Adrenal gland (tissue), 12 donors: ENCODE measurements around the gene CUX1. TPM values are rescaled to one million over a fixed set of nuclear protein-coding genes. Genes with fewer than 3 reads are reported as not detected.
"Not testable (repeated sequence)": the region's sequence is repeated elsewhere in the genome, so short reads cannot be mapped to it uniquely, and the experiment has no call there.

Experiments used
- DNase-seq, 7 donors: peaks; one replicate each; pipeline ENCODE4 v3.0.0-alpha.2; 2019 to 2020
- H3K27ac ChIP-seq, 5 donors: fragments of 200-600 bp; sonication (generic) in 4 of 5; 1 replicate in 3 of 5; 2 replicates in 2 of 5; pipeline versions ENCODE4 v1.5.1 to v1.8.0; 2016 to 2020; ENCODE audit warnings: mild to moderate bottlenecking in 1 of 5
- H3K27me3 ChIP-seq: fragments of 200-600 bp; 2 replicates; pipeline ENCODE4 v1.8.0; 2021
- H3K36me3 ChIP-seq, 2 donors: fragments of 200-600 bp; replicated peaks in 1 of 2; 1 replicate in 1 of 2; 2 replicates in 1 of 2; pipeline versions ENCODE4 v1.5.1 to v1.8.0; 2018 to 2022
- H3K4me1 ChIP-seq, 2 donors: fragments of 200-600 bp; replicated peaks in 1 of 2; 1 replicate in 1 of 2; 2 replicates in 1 of 2; pipeline versions ENCODE4 v1.5.1 to v1.8.0; 2018 to 2021
- H3K4me3 ChIP-seq, 4 donors: fragments of 200-600 bp; sonication (generic) in 3 of 4; one replicate each; pipeline ENCODE4 v1.5.1; 2016 to 2018
- H3K9me3 ChIP-seq, 3 donors: fragments of 200-600 bp; sonication (generic) in 1 of 3; replicated peaks in 1 of 3; 1 replicate in 2 of 3; 2 replicates in 1 of 3; pipeline versions ENCODE4 v1.5.1 to v1.8.0; 2016 to 2021
- POLR2A ChIP-seq, 2 donors: fragments of 450-650 bp; IDR thresholded peaks; one replicate each; pipeline ENCODE4 v1.6.1; 2017; ENCODE audit warnings: antibody characterized with exemption in 2 of 2, mild to moderate bottlenecking in 2 of 2, moderate library complexity in 1 of 2
- WGBS, 4 donors: extraction: QIAGEN DNeasy Blood & Tissue Kit in 2 of 4; methylation state at CpG; one replicate each; pipeline versions ENCODE4 v1.1.5 to v1.1.7; 2013 to 2017; 5-methylcytosine and 5-hydroxymethylcytosine counted together
- intact Hi-C, 2 donors: fragments of 100-400 bp; cut with DNase I; formaldehyde crosslinking; loops; one replicate each; pipeline versions ENCODE4 v1.14.1 to v1.15.0; 2022 to 2023
- polyA plus RNA-seq, 3 donors: library from polyadenylated mRNA; stranded (reverse); fragments of 200-250 nt in 2 of 3; fragments of 350-450 nt in 1 of 3; fragmentation: Illumina TruSeq in 1 of 3; extraction: RNeasy Lipid Tissue Mini Kit (QIAGEN cat#74804) in 1 of 3; gene quantifications; one replicate each; pipeline ENCODE4 v1.2.3, GENCODE V29; 2013 to 2014
- total RNA-seq, 9 donors: library from RNA; depleted of rRNA in 4 of 9; stranded (reverse); fragments of >200 nt in 4 of 9; fragments of 120-200 nt in 1 of 9; fragmentation: NEBNext Ultra II Directional in 1 of 9; extraction: Animal tissue kit (Norgen Biotek cat#: 25700) in 1 of 9; gene quantifications; one replicate each; pipeline versions ENCODE4 v1.1.0 to v1.2.4, GENCODE V29; 2013 to 2023
- TF ChIP-seq, protein P1 (sequence below), 6 experiments: fragments of 450-650 bp in 4 of 6; fragments of 200-600 bp in 2 of 6; sonication (generic) in 1 of 6; IDR thresholded peaks; 1 replicate in 5 of 6; 2 replicates in 1 of 6; pipeline versions ENCODE4 v1.5.1 to v1.8.0; 2016 to 2021; ENCODE audit warnings: antibody characterized with exemption in 6 of 6, mild to moderate bottlenecking in 2 of 6, moderate library complexity in 1 of 6
- donor health status: healthy with polysubstance abuse.
- donor health status: Bipolar disorder and iron deficiency.
- donor health status: DM: yes; HTN: yes; CAD: no.
- donor health status: DM: no; HTN: no; CAD: no.
- donor health status: DM: no; HTN: no; CAD: no.
- donor health status: DM: yes; HTN: yes; CAD: no.

Gene CUX1
- total and polyA plus RNA-seq, 12 donors, result 17.2 to 72.6 (median 58.3) TPM

GRCh38 chr7:101882595-101883564 is 65.5 kb downstream of the CUX1 start:
- Histone ChIP-seq H3K4me3 (no peak overlapping the region), H3K27me3 (no peaks in the 10 kb centered on the region), H3K36me3 (no peaks in the 10 kb centered on the region), H3K9me3 (no peaks in the 10 kb centered on the region), H3K27ac (peak overlapping the region in 4 of 5 donors; percentile 52 to 84 (median 68)), H3K4me1 (peaks cover 8 to 29% of the 10 kb centered on the region in 2 donors)
- intact Hi-C loops, result no loop called here
- WGBS, 4 donors, result 25 to 34% (median 27%) methylated on average over 11 to 18 of the region's 18 CpGs
- DNase-seq, result peak; percentile 86 to 97 (median 95)
- TF ChIP-seq POLR2A (IDR thresholded peaks at IDR 0.05), result peak in 1 of 2 donors; percentile 26
- TF ChIP-seq, protein P1, sequence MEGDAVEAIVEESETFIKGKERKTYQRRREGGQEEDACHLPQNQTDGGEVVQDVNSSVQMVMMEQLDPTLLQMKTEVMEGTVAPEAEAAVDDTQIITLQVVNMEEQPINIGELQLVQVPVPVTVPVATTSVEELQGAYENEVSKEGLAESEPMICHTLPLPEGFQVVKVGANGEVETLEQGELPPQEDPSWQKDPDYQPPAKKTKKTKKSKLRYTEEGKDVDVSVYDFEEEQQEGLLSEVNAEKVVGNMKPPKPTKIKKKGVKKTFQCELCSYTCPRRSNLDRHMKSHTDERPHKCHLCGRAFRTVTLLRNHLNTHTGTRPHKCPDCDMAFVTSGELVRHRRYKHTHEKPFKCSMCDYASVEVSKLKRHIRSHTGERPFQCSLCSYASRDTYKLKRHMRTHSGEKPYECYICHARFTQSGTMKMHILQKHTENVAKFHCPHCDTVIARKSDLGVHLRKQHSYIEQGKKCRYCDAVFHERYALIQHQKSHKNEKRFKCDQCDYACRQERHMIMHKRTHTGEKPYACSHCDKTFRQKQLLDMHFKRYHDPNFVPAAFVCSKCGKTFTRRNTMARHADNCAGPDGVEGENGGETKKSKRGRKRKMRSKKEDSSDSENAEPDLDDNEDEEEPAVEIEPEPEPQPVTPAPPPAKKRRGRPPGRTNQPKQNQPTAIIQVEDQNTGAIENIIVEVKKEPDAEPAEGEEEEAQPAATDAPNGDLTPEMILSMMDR (IDR thresholded peaks at IDR 0.05), result peak in 1 of 6 experiments; percentile 9

DNA sequence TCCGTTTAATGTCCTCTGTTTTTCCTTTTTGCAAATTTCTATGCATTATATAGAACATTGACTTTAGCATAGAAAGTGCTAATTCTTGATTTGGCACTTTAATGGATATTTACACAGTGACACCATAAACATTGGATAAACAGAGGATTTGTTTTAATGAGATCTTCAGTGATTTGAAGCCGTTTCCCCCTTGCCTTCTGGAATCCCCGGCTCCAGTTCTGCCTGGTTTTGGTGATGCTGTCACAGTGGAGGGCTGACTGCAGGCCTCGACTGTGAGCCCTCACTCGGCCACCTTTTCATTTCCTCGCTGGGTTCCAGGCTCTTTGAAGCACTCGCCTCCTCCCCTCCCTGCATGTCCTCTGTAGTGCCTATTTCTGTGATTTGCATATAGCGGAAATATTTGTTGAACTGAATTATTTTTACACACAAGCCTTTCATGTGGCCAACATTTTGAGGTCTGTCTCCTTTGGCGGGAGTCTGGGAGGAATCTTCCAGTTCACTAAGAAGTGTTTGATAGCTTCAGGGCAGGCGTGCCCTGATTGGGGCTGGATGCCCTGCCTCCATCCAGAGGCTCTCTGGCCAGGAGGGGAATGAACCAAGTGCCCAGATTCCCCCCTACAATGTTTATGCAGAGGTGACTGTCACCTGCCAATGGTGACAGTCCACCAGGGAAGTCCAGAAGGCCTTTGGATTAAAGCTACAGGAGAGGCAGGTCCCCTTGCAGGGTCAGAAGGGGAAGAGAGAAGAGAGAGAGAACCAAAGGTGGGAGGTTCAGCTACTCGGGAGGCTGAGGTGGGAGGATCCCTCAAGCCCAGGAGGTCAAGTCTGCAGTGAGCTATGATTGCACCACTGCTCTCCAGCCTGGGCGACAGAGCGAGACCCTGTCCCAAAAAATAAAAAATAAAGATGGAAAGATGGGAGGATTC is 67.5 kb downstream of the CUX1 start:
- no peaks in the 10 kb centered on the region for H3K36me3 ChIP-seq
- H3K27ac ChIP-seq, result no peak overlapping the region
- no peaks in the 10 kb centered on the region for H3K9me3 ChIP-seq
- no peaks in the 10 kb centered on the region for H3K27me3 ChIP-seq
- H3K4me3 ChIP-seq, result no peak overlapping the region
- TF ChIP-seq, protein P1 (IDR thresholded peaks at IDR 0.05), result no peak
- no peak for TF ChIP-seq POLR2A (IDR thresholded peaks at IDR 0.05)
- peaks cover 8 to 29% of the 10 kb centered on the region in 2 donors for H3K4me1 ChIP-seq
- 88 to 92% (median 90%) methylated on average over 12 to 13 of the region's 13 CpGs for WGBS, 4 donors
- intact Hi-C loops, result no loop called here
- DNase-seq, result no peak

DNA sequence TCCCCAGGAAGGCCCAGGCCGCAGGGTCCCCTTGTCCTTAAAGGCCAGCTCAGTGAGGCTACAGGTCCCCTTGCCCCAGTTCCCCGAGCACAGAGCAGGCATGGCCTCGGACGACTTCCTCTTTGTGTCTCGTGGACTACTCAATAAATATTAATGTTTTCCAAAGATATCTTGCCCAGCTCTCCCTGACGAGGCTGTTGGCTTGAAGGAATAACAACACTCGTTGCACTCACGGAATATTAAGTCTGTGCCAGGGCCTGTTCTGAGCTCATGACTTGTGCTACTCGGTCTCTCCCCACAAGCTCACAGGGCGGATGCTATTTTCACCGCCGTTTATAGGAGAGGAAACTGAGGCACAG is 68.2 kb downstream of the CUX1 start:
- H3K9me3 ChIP-seq, result no peaks in the 10 kb centered on the region
- no peak overlapping the region for H3K27ac ChIP-seq
- DNase-seq, result no peak
- TF ChIP-seq, protein P1 (IDR thresholded peaks at IDR 0.05), result no peak
- no peak for TF ChIP-seq POLR2A (IDR thresholded peaks at IDR 0.05)
- intact Hi-C loops, result no loop called here
- peaks cover 8 to 25% of the 10 kb centered on the region in 2 donors for H3K4me1 ChIP-seq
- no peaks in the 10 kb centered on the region for H3K36me3 ChIP-seq
- no peaks in the 10 kb centered on the region for H3K27me3 ChIP-seq
- H3K4me3 ChIP-seq, result no peak overlapping the region
- 75 to 84% (median 77%) methylated on average over 11 to 12 of the region's 12 CpGs for WGBS, 4 donors

DNA sequence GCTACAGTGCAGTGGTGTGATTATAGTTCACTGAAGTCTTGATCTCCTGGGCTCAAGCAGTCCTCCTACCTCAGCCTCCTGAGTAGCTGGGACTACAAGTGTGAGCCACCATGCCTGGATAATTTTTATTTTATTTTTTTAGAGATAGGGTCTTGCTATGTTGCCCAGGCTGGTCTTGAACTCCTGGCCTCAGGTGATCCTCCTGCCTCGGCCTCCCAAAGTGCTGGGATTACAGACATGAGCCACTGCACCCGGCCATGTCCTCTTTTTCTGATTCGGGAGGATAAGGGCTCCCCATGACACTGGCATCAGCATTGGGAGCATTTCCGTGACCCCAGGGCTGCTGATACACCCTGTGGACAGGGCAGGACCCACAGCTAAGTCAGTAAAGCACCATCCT is 69.9 kb downstream of the CUX1 start:
- H3K9me3 ChIP-seq, H3K4me3 ChIP-seq, H3K36me3 ChIP-seq, DNase-seq, intact Hi-C loops, H3K27me3 ChIP-seq, H3K27ac ChIP-seq: not testable (repeated sequence)
- peaks cover 4 to 13% of the 10 kb centered on the region in 2 donors for H3K4me1 ChIP-seq
- 97 to 100% (median 97%) methylated on average over 4 of the region's 4 CpGs; no CpG with 5 or more reads in 1 of the 4 donors for WGBS, 4 donors

DNA sequence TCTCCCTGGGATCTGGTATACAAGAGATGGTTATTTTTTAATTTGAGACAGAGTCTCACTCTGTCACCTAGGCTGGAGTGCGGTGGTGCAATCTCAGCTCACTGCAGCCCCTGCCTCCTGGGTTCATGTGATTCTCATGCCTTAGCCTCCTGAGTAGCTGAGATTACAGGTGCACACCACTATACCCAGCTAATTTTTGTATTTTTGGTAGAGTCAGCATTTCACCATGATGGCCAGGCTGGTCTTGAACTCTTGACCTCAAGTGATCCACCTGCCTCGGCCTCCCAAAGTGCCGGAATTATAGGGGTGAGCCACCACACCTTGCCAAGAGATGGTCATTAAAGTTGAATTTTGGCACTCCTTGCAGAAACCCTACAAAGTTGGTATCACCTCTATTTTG is 71.1 kb downstream of the CUX1 start:
- H3K27me3 ChIP-seq, H3K27ac ChIP-seq, intact Hi-C loops, DNase-seq, H3K4me3 ChIP-seq, H3K9me3 ChIP-seq, H3K4me1 ChIP-seq, H3K36me3 ChIP-seq: not testable (repeated sequence)
- 91 to 97% (median 95%) methylated on average over 3 of the region's 3 CpGs for WGBS, 4 donors
